ENCODE results near the gene ZNF549.

- TF ChIP-seq EZH2phosphoT487 (IDR thresholded peaks at IDR 0.05; ENCODE audit: insufficient read depth, low read depth): no peak
- TF ChIP-seq EZH2 (IDR thresholded peaks at IDR 0.05; ENCODE audit: insufficient read depth, poor library complexity, severe bottlenecking): no peak
Measured at GRCh38 chr19:57558525-57558924, 31.4 kb downstream of the ZNF549 start.
